Keratinocyte (primary cell): ENCODE results near the gene LCN10.

Source experiments
- CTCF ChIP-seq, 3 experiments: IDR thresholded peaks in 1 of 3; conservative IDR thresholded peaks in 1 of 3; optimal IDR thresholded peaks in 1 of 3; 2 replicates in 2 of 3; 3 replicates in 1 of 3; pipeline versions ENCODE3 to v1.5.1; 2011; ENCODE audit warnings: low read length in 3 of 3, mild to moderate bottlenecking in 3 of 3, moderate library complexity in 2 of 3, control low read depth in 1 of 3, inconsistent platforms in 1 of 3; ENCODE audit not compliant: insufficient read depth in 2 of 3; ENCODE audit errors: extremely low read depth in 1 of 3
- EZH2 ChIP-seq: IDR thresholded peaks from one replicate; pipeline ENCODE4 v1.6.1; 2012; ENCODE audit warnings: inconsistent platforms, mild to moderate bottlenecking, low read length, moderate library complexity

DNA sequence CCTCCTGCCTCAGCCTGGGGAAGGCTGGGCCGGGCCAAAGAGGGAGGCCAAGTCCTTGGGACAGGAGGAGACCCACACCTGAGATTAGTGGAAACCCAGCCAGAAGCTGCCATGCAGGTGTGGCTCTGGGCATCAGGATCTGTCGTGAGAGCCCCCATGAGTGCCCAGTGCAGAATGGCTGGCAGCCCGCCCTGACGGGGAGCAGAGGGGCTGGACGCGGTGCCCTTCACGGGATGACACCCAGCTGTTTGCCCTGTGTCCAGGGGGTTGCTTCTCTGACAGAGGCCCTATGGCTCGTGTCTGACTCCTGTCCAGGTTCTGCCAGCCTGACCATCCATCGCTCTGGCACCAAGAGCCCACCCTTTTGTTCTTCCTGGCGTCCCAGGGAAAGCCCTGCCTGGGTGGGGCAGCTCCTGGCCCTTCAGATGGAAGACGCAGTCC lies 21.8 kb downstream of the LCN10 start:
- TF ChIP-seq CTCF (optimal IDR thresholded peaks at IDR 0.05 in 1 of 3, IDR thresholded peaks at IDR 0.05 in 1 of 3, conservative IDR thresholded peaks at IDR 0.05 in 1 of 3; ENCODE audit: extremely low read depth in 1 of 3, insufficient read depth in 2 of 3, low read length in 3 of 3): no peak
- no peak for TF ChIP-seq EZH2
